Activated naive CD8-positive, alpha-beta T cell treated with anti-CD3 and anti-CD28 coated beads, Interleukin-2, amount 10 ng/mL, durations not matched to agents 7 days and 5 days (primary cell): ENCODE measurements around the gene MAGED1. TPM values are rescaled to one million over a fixed set of nuclear protein-coding genes. Genes with fewer than 3 reads are reported as not detected.
"Not testable (repeated sequence)": the region's sequence is repeated elsewhere in the genome, so short reads cannot be mapped to it uniquely, and the experiment has no call there.

ENCODE experiments used
- ATAC-seq: fragments of 150-1000 bp; cut with Tn5 transposase; one replicate; pipeline ENCODE4 v1.10.0; 2021; ENCODE audit warnings: low read depth, moderate library complexity
- POLR2A ChIA-PET: fragments of 350-600 bp; sonication (Branson Sonifier 250); formaldehyde crosslinking; loops from one replicate; lab custom pipeline; 2021; ENCODE audit warnings: antibody characterized with exemption; lab: Charles Lee
- DNase-seq: peaks from one replicate; pipeline ENCODE4 v3.0.0; 2021
- H3K27ac Mint-ChIP-seq: one replicate; pipeline ENCODE4 v1.8.0; 2022; ENCODE audit warnings: mild to moderate bottlenecking, mixed read lengths
- H3K27me3 Mint-ChIP-seq: one replicate; pipeline ENCODE4 v1.8.0; 2022; ENCODE audit warnings: mild to moderate bottlenecking, moderate library complexity, mixed read lengths
- H3K36me3 Mint-ChIP-seq: one replicate; pipeline ENCODE4 v1.8.0; 2021; ENCODE audit warnings: mild to moderate bottlenecking, mixed read lengths
- H3K4me1 Mint-ChIP-seq: one replicate; pipeline ENCODE4 v1.8.0; 2021; ENCODE audit warnings: mixed read lengths
- H3K4me3 Mint-ChIP-seq: one replicate; pipeline ENCODE4 v1.8.0; 2022; ENCODE audit warnings: mild to moderate bottlenecking, moderate library complexity, mixed read lengths
- H3K9me3 Mint-ChIP-seq: one replicate; pipeline ENCODE4 v1.8.0; 2021; ENCODE audit warnings: mixed read lengths
- total RNA-seq, 2 experiments: library from RNA; stranded (reverse); gene quantifications; one replicate each; pipeline ENCODE4 v1.2.3, GENCODE V29; 2021

MAGED1 gene
- total RNA-seq, 2 experiments from 2014 or later, result 52.5 to 54.0 TPM

GRCh38 chrX:51874123-51874522, 19.3 kb upstream of the MAGED1 start:
- H3K4me1 Mint-ChIP-seq, result peaks cover 2% of the 10 kb centered on the region
- ATAC-seq (no peak), DNase-seq (no peak)
- POLR2A ChIA-PET, result interaction anchor here (0.9 kb wide), 1 partner anchor 19 kb away, joined by 3 read pairs; the partner anchor contains the start of gene MAGED1
- H3K27ac Mint-ChIP-seq, result no peak overlapping the region
- H3K9me3 Mint-ChIP-seq, result peaks cover 2% of the 10 kb centered on the region
- peaks cover 18% of the 10 kb centered on the region for H3K36me3 Mint-ChIP-seq
- H3K27me3 Mint-ChIP-seq, result no peaks in the 10 kb centered on the region
- H3K4me3 Mint-ChIP-seq, result no peak overlapping the region

DNA sequence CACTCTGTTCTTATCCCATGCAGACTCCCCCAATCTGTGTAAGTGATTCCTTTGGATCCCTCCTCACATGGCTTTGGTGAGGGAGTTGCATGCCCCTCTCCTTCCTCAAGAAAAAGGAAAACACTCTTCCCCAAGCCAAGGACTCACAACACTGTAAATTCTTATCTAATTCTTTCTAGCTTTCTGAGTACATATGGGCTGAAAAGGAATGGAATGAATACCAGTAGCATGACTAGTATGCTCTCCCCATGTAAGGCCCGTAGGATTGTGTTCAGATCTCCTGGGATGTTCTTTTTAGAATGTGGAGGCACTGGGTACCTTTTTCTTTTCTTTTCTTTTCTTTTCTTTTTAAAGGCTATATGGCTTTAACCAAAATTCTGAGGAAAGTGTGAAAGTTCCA, 17.0 kb upstream of the MAGED1 start:
- H3K9me3 Mint-ChIP-seq, result peaks cover 2% of the 10 kb centered on the region
- H3K36me3 Mint-ChIP-seq, result peaks cover 15% of the 10 kb centered on the region
- DNase-seq (no peak), ATAC-seq (no peak)
- H3K27me3 Mint-ChIP-seq, result no peaks in the 10 kb centered on the region
- H3K27ac Mint-ChIP-seq, result no peak overlapping the region
- POLR2A ChIA-PET, result no interaction called here
- no peak overlapping the region for H3K4me3 Mint-ChIP-seq
- peaks cover 2% of the 10 kb centered on the region for H3K4me1 Mint-ChIP-seq

GRCh38 chrX:51878056-51878455, 15.4 kb upstream of the MAGED1 start:
- ATAC-seq (no peak), DNase-seq (no peak)
- Mint-ChIP-seq H3K27me3 (no peaks in the 10 kb centered on the region), H3K9me3 (no peaks in the 10 kb centered on the region), H3K4me3 (no peak overlapping the region), H3K4me1 (peaks cover 2% of the 10 kb centered on the region), H3K36me3 (peaks cover 14% of the 10 kb centered on the region), H3K27ac (no peak overlapping the region)
- POLR2A ChIA-PET, result no interaction called here

- POLR2A ChIA-PET, result no interaction called here
- no peak for DNase-seq
- H3K4me3 Mint-ChIP-seq, result no peak overlapping the region
- no peak overlapping the region for H3K27ac Mint-ChIP-seq
- H3K9me3 Mint-ChIP-seq, result no peaks in the 10 kb centered on the region
- ATAC-seq, result no peak
- H3K4me1 Mint-ChIP-seq, result peaks cover 12% of the 10 kb centered on the region
- no peaks in the 10 kb centered on the region for H3K27me3 Mint-ChIP-seq
- no peaks in the 10 kb centered on the region for H3K36me3 Mint-ChIP-seq
Observed at GRCh38 chrX:51889851-51890250, 3.6 kb upstream of the MAGED1 start.

GRCh38 chrX:51891245-51891644, 2.2 kb upstream of the MAGED1 start:
- POLR2A ChIA-PET, result no interaction called here
- peaks cover 15% of the 10 kb centered on the region for H3K4me1 Mint-ChIP-seq
- H3K9me3 Mint-ChIP-seq, result no peaks in the 10 kb centered on the region
- H3K27me3 Mint-ChIP-seq, result no peaks in the 10 kb centered on the region
- peak overlapping the region; percentile 2 for H3K4me3 Mint-ChIP-seq
- ATAC-seq, result no peak
- H3K36me3 Mint-ChIP-seq, result no peaks in the 10 kb centered on the region
- no peak for DNase-seq
- no peak overlapping the region for H3K27ac Mint-ChIP-seq

- Mint-ChIP-seq H3K9me3 (no peaks in the 10 kb centered on the region), H3K4me1 (peaks cover 15% of the 10 kb centered on the region), H3K27ac (peak overlapping the region; percentile 53), H3K36me3 (no peaks in the 10 kb centered on the region), H3K27me3 (no peaks in the 10 kb centered on the region), H3K4me3 (peak overlapping the region; percentile 10)
- POLR2A ChIA-PET, result no interaction called here
- ATAC-seq (no peak), DNase-seq (no peak)
Observed at GRCh38 chrX:51891821-51892551, 1.4 kb upstream of the MAGED1 start.

DNA sequence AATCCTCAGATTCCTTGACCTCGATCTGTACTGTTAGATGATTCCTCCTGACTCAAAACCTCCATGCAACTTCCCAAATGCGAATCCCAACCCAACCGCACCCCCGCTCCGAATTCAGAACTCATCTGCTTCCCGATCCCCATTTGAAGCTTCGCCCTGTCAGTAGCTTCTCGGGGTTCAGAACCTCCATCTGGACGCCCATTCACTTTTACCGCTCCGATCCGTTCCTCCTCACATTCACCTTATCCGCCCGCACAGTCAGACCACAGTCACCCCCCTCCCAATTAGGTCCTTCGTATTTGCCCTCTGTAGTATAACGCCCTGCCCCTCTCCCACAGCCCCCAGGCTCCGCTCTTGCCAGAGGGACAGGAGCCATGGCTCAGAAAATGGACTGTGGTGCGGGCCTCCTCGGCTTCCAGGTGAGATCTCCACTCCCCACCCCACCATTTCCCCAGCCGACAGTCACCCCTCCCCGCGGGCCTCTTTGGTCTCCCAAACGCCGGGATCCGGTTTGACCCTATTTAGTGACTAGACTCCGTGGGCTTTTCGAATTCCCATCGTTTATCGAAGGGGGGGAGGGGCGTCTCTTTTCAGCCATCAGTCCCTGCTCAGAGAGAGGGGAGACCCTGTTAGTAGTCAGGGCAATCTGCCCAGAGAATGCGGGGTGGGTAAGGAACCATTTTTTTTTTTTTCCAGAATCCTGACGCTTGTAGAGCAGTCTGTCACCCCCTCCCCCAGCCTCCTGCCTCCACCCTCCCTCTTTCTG, 691 bp downstream of the MAGED1 start:
- DNase-seq (peak; percentile 53), ATAC-seq (peak; percentile 8)
- H3K4me1 Mint-ChIP-seq, result peaks cover 17% of the 10 kb centered on the region
- POLR2A ChIA-PET, result interaction anchor here (0.7 kb wide), 1 partner anchor 20 kb away, joined by 3 read pairs; no protein-coding TSS in a partner anchor
- no peaks in the 10 kb centered on the region for H3K27me3 Mint-ChIP-seq
- peaks cover 10% of the 10 kb centered on the region for H3K36me3 Mint-ChIP-seq
- H3K9me3 Mint-ChIP-seq, result no peaks in the 10 kb centered on the region
- H3K4me3 Mint-ChIP-seq, result peak overlapping the region; percentile 94
- H3K27ac Mint-ChIP-seq, result peak overlapping the region; percentile 93

DNA sequence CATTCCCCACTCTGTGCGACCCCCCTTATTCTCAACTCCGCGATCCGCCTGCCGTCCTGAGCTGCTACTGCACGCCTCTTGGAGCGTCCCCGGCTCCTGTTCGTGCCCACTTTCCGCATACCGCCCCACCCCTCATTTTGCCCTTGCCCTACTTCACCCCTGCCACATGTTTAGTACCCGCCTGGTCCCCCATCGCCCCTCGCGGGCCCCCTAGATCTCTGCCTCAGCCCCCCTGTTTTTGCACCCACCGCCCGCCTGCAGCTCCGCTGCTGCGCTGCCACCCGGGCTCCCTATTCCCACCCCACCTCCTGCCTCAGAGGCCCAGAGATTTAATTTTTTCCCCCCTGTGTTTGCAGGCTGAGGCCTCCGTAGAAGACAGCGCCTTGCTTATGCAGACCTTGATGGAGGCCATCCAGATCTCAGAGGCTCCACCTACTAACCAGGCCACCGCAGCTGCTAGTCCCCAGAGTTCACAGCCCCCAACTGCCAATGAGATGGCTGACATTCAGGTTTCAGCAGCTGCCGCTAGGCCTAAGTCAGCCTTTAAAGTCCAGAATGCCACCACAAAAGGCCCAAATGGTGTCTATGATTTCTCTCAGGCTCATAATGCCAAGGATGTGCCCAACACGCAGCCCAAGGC, 1.4 kb downstream of the MAGED1 start:
- peaks cover 17% of the 10 kb centered on the region for H3K4me1 Mint-ChIP-seq
- POLR2A ChIA-PET, result no interaction called here
- H3K9me3 Mint-ChIP-seq, result no peaks in the 10 kb centered on the region
- ATAC-seq (peak; percentile 57), DNase-seq (peak; percentile 43)
- H3K4me3 Mint-ChIP-seq, result peak overlapping the region; percentile 94
- H3K27me3 Mint-ChIP-seq, result no peaks in the 10 kb centered on the region
- H3K27ac Mint-ChIP-seq, result peak overlapping the region; percentile 93
- peaks cover 10% of the 10 kb centered on the region for H3K36me3 Mint-ChIP-seq

GRCh38 chrX:51896626-51897025, 3.2 kb downstream of the MAGED1 start:
- Mint-ChIP-seq H3K9me3 (no peaks in the 10 kb centered on the region), H3K36me3 (peaks cover 19% of the 10 kb centered on the region)
- no peak for ATAC-seq

GRCh38 chrX:51899741-51900140, 6.3 kb downstream of the MAGED1 start:
- H3K4me1 Mint-ChIP-seq, result peaks cover 14% of the 10 kb centered on the region
- no peaks in the 10 kb centered on the region for H3K27me3 Mint-ChIP-seq
- POLR2A ChIA-PET, result no interaction called here
- no peak overlapping the region for H3K4me3 Mint-ChIP-seq
- no peaks in the 10 kb centered on the region for H3K9me3 Mint-ChIP-seq
- DNase-seq, result no peak
- no peak overlapping the region for H3K27ac Mint-ChIP-seq
- H3K36me3 Mint-ChIP-seq, result peaks cover 31% of the 10 kb centered on the region
- ATAC-seq, result no peak

More at GRCh38 chrX:51896626-51897025, 3.2 kb downstream of the MAGED1 start:
- POLR2A ChIA-PET, result no interaction called here
- Mint-ChIP-seq H3K4me1 (peaks cover 15% of the 10 kb centered on the region), H3K4me3 (no peak overlapping the region), H3K27me3 (no peaks in the 10 kb centered on the region), H3K27ac (no peak overlapping the region)
- no peak for DNase-seq

DNA sequence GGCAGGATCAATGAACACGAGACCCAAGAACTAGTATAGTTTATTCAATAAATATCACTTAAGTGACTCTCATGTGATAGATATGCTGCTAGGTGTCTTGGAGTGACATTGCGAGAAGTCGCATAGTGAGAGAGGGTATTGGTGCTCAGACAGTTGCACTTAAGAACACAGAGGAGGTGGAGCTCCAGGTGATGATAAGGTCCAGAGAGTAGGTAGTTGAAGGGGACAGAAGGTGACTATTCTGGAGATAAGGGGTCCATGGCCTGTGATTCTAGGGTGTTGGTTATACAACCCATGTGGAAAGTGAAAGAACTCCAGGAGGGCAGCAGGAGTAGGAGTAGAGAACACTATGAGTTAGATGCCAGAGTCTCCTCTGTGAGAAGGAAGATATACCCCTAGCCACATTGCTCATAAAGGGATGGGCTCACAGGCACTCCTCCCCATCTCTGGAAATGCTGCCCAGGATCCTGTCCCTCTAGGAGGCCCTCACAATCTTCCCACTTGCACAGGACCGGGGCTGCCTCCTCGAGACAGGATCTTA, 9.2 kb downstream of the MAGED1 start:
- Mint-ChIP-seq H3K27ac (peak overlapping the region; percentile 16), H3K4me1 (peaks cover 8% of the 10 kb centered on the region), H3K9me3 (no peaks in the 10 kb centered on the region), H3K4me3 (no peak overlapping the region), H3K27me3 (no peaks in the 10 kb centered on the region), H3K36me3 (peaks cover 28% of the 10 kb centered on the region)
- DNase-seq, result no peak
- POLR2A ChIA-PET, result no interaction called here
- no peak for ATAC-seq

DNA sequence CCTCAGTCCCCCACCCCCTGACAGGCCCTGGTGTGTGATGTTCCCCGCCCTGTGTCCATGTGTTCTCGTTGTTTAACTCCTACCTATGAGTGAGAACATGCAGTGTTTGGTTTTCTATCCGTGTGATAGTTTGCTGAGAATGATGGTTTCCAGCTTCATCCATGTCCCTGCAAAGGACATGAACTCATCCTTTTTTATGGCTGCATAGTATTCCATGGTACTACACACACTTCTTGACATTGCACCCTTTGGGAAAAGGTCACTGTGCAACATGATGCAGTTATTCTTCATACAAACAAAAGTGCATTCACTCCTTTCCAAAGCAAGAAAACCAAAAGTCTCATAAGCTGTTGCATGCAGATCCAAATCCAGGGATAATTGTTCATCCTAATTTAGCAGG, 11.7 kb downstream of the MAGED1 start:
- DNase-seq, H3K27ac Mint-ChIP-seq, ATAC-seq, H3K4me1 Mint-ChIP-seq, H3K4me3 Mint-ChIP-seq, H3K27me3 Mint-ChIP-seq, POLR2A ChIA-PET, H3K9me3 Mint-ChIP-seq: not testable (repeated sequence)
- peaks cover 19% of the 10 kb centered on the region for H3K36me3 Mint-ChIP-seq

DNA sequence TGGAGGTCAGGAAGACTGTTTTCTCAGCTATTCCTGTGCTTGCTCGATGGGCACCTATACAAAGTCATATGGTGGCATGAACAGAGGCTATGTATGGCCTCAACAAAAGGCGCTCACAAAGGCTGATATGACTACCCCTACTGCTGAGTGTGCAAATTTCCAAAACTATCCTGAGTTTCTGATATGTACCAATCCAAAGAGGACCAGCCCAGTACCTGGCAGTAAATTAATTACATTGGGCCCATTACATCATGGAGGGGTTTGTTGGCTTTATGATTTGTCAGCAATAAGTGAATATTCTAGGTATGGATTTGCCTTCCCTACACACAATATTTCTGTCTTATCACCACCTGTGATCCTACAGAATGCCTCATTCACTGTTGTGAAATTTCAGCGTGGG, 12.3 kb downstream of the MAGED1 start:
- Mint-ChIP-seq H3K27ac (no peak overlapping the region), H3K27me3 (no peaks in the 10 kb centered on the region), H3K4me3 (no peak overlapping the region), H3K4me1 (peaks cover 8% of the 10 kb centered on the region), H3K36me3 (peaks cover 19% of the 10 kb centered on the region), H3K9me3 (no peaks in the 10 kb centered on the region)
- POLR2A ChIA-PET, result no interaction called here
- DNase-seq (no peak), ATAC-seq (no peak)
